ENCODE results near the gene CALHM1.
A peak's percentile ranks its signal among the peaks of the same experiment; 100 is the strongest.
"Not testable (repeated sequence)": the region's sequence is repeated elsewhere in the genome, so short reads cannot be mapped to it uniquely, and the experiment has no call there.

The CALHM1 gene

GRCh38 chr10:103458720-103459119 is at the start of gene CALHM1:
Gene CALHM1, minus strand, starts transcription at chr10:103458900. Its CDS starts 149 bp downstream, at chr10:103458751.
- DNase-seq: no peak

GRCh38 chr10:103507235-103508191 is 48.8 kb upstream of the CALHM1 start:
- no peak for DNase-seq

- no peak for DNase-seq
Measured at GRCh38 chr10:103506061-103506460, 47.4 kb upstream of the CALHM1 start.

- DNase-seq: peak; percentile 53
Measured at GRCh38 chr10:103504181-103504783, 45.6 kb upstream of the CALHM1 start.

GRCh38 chr10:103503777-103504176 is 45.1 kb upstream of the CALHM1 start:
- DNase-seq: not testable (repeated sequence)

GRCh38 chr10:103502849-103503660 is 44.4 kb upstream of the CALHM1 start:
- no peak for DNase-seq

GRCh38 chr10:103501186-103501585 is 42.5 kb upstream of the CALHM1 start:
- no peak for DNase-seq

- no peak for DNase-seq
Measured at GRCh38 chr10:103500481-103500880, 41.8 kb upstream of the CALHM1 start.

- DNase-seq: no peak
Measured at GRCh38 chr10:103499881-103500280, 41.2 kb upstream of the CALHM1 start.

- no peak for DNase-seq
Measured at GRCh38 chr10:103498936-103499638, 40.4 kb upstream of the CALHM1 start.

GRCh38 chr10:103497161-103497915 is 38.6 kb upstream of the CALHM1 start:
- no peak for DNase-seq

GRCh38 chr10:103495321-103495720 is 36.6 kb upstream of the CALHM1 start:
- DNase-seq: no peak

- DNase-seq: no peak
Measured at GRCh38 chr10:103493916-103494877, 35.5 kb upstream of the CALHM1 start.

GRCh38 chr10:103493362-103493915 is 34.7 kb upstream of the CALHM1 start, which contains the start of gene NEURL1:
Gene NEURL1, plus strand, starts transcription at chr10:103493705. Its CDS starts 683 bp downstream, at chr10:103494388.
- peak; percentile 11 for DNase-seq

GRCh38 chr10:103492655-103493261 is 34.1 kb upstream of the CALHM1 start:
- DNase-seq: no peak

GRCh38 chr10:103491729-103492364 is 33.1 kb upstream of the CALHM1 start:
- DNase-seq: no peak

- DNase-seq: no peak
Measured at GRCh38 chr10:103490986-103491314, 32.2 kb upstream of the CALHM1 start.

- DNase-seq: no peak
Measured at GRCh38 chr10:103487410-103487708, 28.7 kb upstream of the CALHM1 start.

- not testable (repeated sequence) for DNase-seq
Measured at GRCh38 chr10:103486635-103487409, 28.1 kb upstream of the CALHM1 start.

Measured in stimulated activated CD4-positive, alpha-beta T cell treated with anti-CD3 and anti-CD28 coated beads, Interleukin-4, amount 100 ng/mL, for 24 hours (primary cell).